DMS79 (cell line): ENCODE measurements around the gene KRT78.
"Not testable (repeated sequence)": the region's sequence is repeated elsewhere in the genome, so short reads cannot be mapped to it uniquely, and the experiment has no call there.

Source experiments
- DNase-seq: peaks from one replicate; lab custom pipeline; 2025; lab: John Stamatoyannopoulos, UW

The KRT78 gene

DNA sequence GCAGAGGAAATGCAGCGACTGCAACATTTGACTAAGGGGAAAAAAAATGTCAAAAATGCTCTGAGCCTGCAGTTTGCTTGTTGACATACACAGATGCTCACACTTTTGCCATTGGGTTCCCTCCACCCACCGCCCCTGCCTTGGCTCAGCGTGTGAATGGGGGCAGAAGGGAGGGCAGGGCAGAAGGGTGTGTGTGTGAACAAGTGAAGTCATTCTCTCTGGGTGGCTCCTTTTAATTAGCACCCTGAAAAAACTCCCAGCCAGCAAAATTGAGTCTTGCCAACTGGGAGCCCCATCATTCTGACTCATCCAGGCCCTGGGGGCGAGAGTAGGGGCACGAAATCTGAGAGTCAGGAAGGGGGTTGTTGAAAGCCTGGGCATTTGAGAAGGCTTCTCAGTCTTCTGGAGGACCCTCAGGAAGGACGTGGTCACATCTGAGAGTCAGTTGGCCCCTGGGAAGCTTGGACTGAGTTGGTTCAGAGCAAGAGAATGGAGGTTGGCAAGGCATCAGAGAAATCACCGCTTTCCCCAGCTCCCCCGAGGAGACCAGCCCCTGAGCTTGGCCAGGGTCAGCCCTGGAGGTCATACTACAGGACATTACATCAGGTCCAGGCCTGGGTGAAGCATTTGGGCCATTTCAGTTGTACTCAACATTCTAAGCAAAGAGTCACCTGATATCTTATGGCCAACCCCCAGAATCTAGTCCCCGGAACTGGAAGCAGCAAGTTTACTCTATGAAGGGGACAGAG is 22.7 kb upstream of the KRT78 start:
- no peak for DNase-seq

- no peak for DNase-seq
Measured at GRCh38 chr12:52870361-52871290, 21.8 kb upstream of the KRT78 start.

GRCh38 chr12:52867642-52868041 is 18.8 kb upstream of the KRT78 start:
- DNase-seq = no peak

DNA sequence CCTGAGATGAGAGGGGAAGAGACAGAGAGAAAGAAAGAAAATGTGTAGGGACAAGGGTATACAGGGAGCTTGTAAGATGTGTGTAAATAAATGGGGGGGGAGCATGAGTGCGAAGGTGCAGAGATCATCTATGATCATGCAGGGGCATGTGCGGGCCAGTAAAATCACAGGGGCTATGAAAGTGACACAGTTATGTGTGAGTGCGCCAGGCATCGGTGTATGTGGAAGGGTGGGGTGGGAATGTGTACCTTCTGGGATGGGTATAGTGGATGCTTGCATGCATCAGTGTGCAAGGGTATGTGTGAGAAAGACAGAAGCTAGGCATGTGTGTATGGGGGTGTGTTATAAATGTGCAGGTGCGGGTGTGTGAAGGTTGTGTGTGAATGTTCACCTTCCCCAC is 18.4 kb upstream of the KRT78 start:
- no peak for DNase-seq

DNA sequence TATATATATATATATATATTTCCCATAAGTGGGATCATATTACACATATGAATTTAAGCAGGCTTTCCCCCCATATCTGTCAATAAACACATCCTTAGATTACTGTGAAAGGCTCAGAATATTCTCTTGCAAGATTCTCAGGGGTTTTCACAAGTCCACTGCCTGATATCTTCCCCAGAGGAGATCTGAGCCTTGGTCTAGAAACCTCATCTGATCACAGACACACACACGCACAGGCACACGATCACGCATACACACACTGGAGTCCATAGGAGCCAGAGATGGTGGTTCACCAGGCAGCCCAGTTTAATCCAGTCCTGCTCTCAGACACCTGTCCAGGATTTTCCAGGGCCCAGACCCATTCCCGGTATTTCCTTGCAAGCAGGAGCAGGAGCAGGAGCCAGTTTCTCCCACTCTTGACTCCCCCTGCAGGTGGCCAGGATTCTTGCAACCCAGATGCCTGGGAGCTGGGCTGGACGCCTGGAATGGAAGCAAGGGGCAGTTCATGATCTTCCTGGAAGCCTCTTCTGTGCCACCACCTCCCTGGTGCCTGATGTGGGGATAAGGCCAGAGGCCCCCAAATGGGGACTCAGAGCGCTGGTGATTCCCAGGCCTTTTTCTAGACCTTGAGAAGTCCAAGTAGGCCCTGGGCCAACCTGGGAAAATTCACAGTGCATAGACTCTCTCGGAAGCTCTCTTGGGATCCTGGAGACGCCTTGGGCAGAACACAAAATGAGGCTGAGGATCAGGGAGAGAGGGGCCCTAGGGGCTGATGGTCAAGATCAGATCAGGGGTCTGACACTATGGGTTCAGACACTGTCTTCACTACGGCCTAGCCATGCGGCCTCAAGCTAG is 16.5 kb upstream of the KRT78 start:
- DNase-seq = no peak

- DNase-seq = no peak
Measured at GRCh38 chr12:52862023-52862422, 13.2 kb upstream of the KRT78 start.

- DNase-seq = no peak
Measured at GRCh38 chr12:52861511-52861910, 12.7 kb upstream of the KRT78 start.

DNA sequence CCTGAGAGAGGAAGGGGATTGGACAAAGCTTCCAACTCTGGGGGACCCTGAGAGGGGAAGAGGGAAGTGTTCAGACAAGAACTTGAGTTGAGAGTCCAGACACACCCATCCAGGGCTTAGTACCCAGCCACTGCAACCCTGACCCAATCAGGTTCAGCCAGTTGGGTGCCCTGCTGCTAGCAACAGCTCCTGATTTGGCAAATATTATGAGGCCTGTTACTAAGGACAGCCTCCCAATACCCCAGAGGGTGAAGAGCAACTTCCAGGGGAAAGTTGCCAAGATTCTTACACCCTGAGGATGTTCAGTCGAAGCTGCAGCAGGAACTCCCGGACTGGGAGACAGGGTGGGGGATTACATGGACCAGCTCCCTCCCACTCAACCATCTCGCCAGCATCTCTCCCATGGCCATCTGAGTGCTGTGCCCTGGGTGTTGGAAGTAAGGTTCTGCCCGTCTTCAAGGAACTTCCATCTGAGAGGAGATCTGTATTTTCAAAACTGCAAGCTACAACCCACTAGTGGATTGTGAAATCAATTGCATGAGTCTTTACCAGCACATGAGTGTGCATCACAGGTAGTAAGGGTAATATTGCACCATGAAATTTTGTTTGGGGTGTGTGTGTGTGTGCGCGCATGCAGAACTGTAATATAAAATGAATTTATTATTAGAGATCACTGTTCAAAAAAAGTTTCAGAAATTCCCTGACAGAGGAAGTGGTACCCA is 11.5 kb upstream of the KRT78 start:
- DNase-seq = no peak

DNA sequence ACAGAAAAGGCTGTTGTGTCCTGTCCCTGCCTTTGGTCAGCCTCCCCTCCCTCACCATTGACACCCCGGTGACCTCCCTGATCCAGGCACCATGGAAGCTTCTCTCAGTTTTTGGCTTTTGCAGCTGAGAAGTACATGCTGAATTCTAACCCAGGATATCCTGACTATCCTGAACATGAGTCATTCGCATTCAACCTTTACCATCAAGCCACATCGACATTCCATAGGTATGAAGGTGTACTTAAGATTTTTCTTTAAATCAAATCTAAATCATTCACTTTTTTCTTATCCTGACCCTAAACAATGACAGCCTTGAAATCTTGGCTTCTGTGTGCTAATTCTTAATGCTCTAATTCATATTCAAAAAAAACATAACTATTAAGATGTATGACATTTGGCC is 8.7 kb upstream of the KRT78 start:
- DNase-seq = no peak

GRCh38 chr12:52856787-52857186 is 8.0 kb upstream of the KRT78 start:
- no peak for DNase-seq

- not testable (repeated sequence) for DNase-seq
Measured at GRCh38 chr12:52856077-52856476, 7.3 kb upstream of the KRT78 start.

DNA sequence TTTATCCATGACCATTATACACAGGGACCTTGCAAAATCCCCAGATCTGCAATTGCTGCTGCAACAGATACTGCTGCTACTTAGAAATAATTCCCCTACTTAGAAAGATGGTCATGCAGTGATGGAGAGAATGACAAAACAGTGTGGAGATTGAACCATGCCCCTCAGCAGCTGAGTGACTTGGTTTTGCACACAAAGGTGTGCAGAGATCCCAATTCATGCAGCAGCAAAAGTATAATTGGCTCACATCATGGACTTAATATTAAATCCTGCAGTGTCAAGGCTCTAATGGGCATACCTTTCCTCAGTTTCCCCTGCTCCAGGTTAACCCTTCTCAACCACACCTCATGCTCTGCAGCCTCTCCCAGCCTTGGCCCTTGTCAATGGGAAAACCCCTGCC is 3.0 kb upstream of the KRT78 start:
- DNase-seq = no peak

- DNase-seq = no peak
Measured at GRCh38 chr12:52850681-52851080, 1.9 kb upstream of the KRT78 start.

DNA sequence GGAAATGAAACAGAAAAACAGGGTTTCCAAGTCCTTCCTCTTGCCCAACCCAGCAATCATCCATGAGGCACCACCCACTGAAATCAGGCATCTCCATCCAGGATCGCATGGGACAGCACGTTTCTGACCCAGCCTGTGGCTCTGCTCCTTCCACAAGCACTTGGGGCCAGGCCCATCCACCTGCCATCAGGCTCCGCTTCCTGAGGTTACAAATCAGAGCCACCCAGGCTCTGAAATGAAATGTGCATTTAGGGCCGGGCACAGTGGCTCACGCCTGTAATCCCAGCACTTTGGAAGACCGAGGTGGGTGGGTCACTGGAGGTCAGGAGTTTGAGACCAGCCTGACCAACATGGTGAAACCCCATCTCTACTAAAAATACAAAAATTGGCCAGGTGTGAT is 717 bp upstream of the KRT78 start:
- DNase-seq = no peak

- DNase-seq = no peak
Measured at GRCh38 chr12:52847335-52848102, 1.3 kb downstream of the KRT78 start.

DNA sequence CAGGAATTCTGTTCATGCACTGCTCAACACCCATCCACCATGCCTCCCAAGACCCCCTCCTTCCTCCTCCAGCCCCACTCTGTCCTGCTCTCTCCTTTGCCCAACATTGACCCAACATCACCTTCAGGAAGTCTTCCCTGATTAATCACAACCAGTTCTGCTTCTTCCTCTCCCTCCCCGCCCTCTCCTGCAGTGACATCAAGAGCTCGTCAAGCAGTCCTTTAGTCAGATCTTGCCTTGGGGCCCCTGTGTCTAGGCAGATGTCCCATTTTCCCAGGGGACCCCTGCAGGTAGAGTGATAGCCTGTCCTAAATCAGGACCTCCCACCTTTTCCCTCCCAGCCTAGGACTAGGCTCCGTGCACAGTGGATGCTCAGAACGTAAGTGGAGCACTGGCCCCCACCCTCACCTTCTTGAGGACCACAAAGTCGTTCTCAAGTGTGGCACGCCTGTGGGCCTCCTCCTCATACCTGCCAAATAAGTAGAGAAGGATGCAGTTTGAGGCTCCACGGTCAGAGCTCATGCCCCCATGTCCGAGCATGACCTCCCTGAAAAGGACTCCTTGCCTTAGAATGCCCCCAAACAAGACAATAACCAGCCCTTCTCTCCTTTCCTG is 2.3 kb downstream of the KRT78 start:
- DNase-seq = no peak

DNA sequence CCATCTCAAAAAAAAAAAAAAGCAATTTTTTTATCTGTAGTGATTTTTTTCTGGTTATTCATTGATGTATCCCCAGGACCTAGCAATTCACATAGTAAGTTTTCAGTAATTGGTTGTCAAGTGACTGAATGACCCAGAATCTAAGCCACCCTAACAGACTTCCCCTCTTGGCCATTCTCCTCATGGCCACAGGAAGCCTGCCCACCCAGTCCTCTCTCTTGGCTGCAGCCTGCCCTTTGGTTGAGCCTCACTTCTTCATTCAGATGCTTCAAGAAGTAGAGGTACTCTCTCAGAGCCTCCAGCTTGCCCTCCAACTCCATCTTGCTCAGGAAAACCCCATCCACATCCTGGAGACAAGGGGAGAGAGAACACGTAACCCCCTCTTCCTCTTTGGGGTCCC is 2.8 kb downstream of the KRT78 start:
- DNase-seq = no peak

- DNase-seq = no peak
Measured at GRCh38 chr12:52844386-52844785, 4.4 kb downstream of the KRT78 start.

DNA sequence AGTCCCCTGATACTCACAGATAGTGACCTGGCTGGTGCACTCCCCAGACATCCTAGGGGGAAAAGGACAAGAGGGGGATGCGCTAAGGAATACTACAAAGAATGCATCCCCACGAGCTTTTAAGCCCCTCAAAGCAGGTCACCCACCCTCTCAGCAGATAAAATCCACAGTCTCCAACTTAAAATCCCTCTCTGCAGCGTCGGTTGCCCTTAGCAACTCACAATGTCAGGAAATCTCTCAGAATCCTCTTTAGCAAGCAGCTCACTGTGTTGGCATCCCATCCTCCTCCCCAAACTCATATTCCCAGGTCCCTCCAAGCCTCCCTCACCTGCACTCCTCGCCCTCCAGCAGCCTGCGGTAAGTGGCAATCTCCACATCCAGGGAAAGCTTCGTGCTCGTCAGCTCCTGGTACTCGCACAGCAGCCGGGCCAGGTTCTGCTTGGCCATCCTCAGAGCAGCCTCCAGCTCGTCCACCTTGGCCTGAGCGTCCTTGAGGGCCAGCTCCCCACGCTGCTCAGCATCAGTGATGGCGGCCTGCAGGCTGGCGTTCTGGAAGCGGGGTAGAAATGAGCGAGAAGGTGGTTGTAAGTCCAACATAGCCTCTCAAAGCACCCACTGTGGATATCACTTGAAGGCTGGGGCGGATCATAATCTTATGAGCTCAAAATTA is 9.2 kb downstream of the KRT78 start:
- no peak for DNase-seq
